ENCODE data around the gene MMP13.
"Not testable (repeated sequence)": the region's sequence is repeated elsewhere in the genome, so short reads cannot be mapped to it uniquely, and the experiment has no call there.

- TF ChIP-seq CTCF, POLR2A, EP300 (IDR thresholded peaks at IDR 0.05): not testable (repeated sequence)
Measured at GRCh38 chr11:103004234-103004633, 48.7 kb upstream of the MMP13 start.

Data from ovary (tissue), 3 donors.